GM03348 (cell line): ENCODE measurements around the gene TTC8.
"Not testable (repeated sequence)": the region's sequence is repeated elsewhere in the genome, so short reads cannot be mapped to it uniquely, and the experiment has no call there.

Source experiments
- DNase-seq: peaks from one replicate; pipeline ENCODE4 v3.0.0; 2012; ENCODE audit warnings: low spot score

The TTC8 gene

DNA sequence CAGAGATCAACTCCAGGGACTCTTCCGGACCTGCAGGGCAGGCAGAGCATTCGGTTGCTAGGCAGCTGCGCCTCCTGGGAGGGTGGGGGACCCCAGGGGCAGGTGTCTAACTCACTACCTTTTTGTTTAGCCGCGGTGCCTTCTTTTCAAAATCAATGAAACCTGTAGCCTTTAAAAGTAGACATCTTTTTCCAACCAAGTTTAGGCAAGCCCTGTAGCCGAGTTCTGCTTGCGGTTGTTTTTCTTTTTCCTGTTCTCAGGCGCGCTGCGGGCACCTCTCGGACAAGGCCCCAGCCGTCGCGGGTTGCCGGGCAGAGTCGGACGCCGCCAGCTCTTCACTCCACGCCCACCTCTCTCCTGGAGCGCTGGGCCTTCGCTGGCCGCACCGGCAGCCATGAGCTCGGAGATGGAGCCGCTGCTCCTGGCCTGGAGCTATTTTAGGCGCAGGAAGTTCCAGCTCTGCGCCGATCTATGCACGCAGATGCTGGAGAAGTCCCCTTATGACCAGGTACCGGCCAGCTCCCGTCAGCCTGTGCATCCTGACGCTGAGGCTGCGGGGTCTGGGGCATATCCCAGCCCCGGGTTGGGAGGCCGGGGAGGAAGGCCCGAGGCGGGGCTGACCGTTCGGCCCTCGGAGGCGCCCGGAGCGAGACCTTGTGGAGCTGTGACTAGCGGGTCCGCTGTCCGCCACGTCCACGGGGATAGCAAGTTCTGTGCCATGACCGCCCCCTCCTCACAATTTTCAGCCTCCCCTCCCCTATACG, at the start of gene TTC8:
TTC8 (plus strand) TSS at position 338 of the 764 bp plus-strand sequence; CDS start at position 395, 57 bp downstream.
- peak; percentile 95 for DNase-seq

DNA sequence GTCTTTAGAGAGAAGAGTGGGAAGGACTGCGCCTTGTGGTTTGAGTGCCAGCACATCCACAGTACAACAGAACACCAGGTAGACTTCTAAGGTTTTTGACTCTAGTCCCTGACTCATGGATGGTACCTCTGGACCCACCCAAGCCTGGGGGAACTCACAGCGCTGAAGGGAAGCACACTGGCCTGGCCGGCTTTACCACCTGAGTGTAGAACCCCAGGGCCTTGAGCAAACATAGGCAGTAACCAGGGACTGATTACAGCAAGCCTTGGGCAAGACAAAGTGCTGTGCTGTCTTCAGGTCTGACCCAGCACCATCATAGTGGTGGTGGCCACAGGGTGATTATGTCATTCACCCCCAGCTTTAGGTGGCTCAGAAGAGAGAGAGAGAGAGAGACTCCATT, 48.9 kb upstream of the TTC8 start:
- DNase-seq, result no peak

DNA sequence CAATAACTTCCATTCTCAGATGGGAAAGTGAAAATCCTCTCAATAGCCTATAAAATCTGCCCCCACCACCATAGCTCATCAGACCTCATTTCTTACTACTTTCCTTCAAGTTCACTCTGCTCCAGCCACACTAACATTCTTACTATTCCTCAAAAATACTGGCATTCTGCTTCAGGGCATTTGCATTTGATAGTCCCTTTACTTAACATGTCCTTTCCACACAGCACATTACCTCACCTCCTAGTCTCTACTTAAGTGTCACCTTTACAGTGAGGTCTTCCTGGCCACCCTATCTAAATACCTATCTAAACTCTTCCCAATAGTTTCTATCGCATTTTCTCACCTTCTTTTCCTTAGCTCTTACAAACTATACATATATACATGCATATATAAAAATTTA, 38.5 kb upstream of the TTC8 start:
- DNase-seq, result no peak

DNA sequence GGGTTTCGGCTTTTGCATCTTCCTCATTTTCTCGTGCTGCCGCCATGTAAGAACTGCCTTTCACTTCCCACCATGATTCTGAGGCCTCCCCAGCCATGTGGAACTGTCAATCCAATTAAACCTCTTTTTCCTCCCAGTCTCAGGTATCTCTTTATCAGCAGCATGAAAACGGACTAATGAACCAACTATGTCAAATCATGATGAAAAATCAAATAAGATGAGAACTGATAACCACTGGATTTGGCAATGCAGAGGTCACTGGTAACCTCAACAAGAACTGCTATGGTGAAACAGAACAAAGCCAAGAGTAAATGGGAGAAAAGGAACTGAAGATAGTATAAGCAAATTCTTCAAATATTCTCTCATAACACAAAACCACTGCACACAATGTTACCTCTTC, 37.7 kb upstream of the TTC8 start:
- DNase-seq, result no peak

DNA sequence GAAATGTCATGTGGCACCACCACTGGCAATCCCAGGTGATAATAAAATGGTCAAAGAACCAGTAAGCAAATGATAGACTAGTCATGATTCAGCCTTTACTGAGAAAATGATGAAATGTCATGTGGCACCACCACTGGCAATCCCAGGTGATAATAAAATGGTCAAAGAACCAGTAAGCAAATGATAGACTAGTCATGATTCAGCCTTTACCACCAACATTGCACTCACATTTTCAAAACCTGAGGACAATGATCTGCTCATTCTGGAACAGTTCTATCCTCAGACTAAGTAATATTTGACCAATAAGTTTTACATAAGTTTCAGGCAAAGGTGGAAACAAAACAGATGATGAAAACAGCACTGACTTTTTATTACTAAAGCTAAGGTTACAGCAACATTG, 34.9 kb upstream of the TTC8 start:
- not testable (repeated sequence) for DNase-seq

DNA sequence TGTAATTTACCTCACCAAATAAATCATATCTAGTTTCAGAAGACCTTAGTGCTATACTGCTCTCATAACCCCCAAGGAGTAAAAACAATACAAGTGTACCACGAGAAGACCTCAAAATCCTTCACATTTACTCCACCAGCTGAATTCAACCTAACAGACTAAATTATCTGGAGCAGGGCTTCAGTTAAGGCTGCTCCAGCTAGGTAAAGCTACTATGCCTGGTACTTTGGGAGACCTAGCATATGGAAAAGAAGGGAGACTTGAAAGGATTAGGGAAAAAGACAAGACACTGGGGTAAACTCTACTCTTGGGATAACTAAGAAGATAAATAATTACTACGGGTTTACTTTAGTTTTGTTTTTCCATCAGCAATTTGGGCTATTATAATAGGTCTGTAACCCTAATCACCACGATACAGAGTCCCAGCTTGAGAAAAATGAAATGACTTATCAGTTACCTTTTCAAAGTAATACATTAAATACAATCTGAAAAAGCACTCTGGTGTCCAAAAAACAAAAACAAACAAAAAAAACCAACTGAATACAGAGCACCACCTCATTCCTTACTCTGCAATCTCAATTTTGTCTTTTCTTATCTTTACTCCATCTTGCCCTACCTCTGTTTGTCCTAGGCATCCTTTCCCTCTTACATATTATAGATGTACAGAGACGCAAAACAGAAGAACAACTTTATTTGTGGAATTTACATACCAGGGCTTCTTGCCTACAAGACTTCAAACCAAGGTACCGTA, 33.8 kb upstream of the TTC8 start:
- DNase-seq, result no peak

DNA sequence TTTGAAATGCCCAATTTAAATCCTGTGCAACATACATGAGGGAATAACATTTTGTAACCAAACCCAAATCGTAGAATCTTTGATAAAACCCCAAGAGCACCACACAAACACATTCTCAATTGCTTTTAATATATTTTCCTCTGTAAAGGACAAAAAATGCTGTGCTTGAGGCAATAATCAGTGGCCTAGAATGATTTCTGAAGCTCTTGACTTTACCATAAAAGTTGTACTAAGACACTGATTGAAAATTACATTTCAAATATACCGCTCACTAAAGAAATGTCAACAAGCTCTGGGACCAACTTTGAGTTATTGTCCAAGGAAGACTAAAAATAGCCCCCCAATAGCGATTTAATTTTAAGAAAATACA, 33.2 kb upstream of the TTC8 start:
- no peak for DNase-seq

DNA sequence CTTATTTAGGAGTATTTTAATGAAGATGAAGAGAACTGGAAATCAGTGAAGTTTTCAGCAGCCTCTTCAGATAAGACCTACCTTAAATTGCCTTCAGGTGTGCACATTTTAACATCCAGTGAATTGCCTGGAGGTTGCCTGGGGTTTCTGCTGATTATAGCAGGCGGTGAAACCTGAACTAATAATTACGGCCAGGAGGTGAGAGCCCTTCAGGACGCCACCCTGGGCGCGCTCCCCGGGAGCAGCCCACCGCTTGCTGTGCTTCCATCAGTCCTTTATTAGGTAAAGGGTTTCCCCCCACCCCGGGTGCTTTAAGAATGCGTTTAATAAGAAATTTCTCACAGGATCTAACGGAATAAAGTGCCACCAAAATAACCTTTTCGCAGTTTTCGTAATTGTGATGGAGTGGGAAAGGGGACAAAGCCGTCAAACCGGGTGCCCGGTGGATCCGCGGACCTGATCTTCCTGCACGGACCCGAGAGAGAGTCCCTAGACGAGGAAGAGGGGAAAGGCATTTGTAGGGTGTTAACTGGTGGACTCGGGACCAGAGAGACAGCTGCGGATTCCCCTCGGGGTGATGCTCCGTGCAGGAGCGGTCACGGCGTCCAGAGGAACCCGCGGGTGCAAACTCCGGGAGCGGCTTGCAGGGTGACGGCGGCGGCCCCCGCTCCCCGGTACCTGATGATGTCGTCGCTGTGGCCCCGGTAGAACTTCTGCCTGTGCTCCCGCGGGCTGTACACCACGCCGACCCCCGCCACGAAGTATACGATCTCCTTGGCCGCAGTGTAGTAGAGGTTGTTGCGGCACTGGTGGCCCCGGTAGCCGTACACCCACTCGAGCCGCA, 32.6 kb upstream of the TTC8 start:
- DNase-seq, result peak; percentile 1

DNA sequence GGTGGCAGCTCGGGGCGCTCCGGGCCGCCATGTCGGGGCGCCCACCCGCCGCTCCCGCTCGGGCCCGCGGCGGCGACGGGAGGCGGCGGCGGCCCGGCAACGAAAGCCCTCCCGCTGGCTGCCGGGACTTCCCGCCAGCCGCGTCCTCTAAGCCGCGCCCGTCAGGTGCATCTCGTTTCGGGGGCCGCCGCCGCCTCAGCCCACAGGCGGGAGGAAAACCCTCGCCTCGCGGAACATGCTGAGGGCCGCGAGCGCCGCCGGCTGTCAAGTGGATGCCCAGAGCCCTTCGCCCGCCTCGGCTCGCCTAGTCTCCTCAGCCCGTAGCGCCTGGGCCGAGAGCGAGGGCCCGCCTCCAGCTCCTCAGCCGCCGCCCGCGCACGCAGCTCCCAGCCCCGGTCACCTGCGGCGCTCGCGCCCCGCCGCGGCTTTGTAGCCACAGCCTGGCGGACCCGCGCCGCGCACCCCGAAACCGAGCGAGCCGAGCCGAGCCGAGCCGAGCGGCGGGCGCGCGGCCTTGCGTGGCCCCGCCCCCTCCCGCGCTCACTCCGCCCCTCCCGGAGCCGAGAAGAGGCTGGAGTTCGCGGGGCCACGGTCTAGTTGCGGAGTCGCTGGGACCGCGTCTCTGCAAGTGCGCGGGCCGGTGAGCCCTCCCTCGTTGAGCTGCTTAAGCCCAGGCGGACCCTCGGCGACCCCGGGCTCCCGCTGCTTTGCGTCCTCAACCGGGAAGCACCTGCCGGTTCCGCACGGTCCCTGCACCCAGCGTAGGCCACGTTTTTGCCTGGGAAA, 31.8 kb upstream of the TTC8 start, which contains the start of gene EML5:
EML5 (minus strand) TSS at position 481 of the 786 bp plus-strand sequence; CDS start at position 31, 450 bp downstream.
- peak; percentile 79 for DNase-seq

DNA sequence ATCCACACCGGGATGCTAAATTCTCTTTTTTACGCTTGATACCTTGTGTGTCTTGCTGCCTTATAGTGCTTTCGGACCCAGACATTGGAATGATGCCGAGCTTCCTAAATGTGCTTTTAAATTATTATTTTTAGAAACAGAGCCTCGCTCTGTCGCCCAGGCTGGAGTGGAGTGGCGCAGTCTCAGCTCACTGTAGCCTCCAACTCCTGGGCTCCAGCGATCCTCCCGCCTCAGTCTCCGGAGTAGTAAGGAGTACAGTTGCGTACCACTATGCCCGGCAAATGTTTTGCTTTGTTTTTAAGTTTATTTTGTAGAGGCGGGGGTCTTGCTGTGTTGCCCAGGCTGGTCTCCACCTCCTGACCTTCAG, 31.2 kb upstream of the TTC8 start:
- no peak for DNase-seq

DNA sequence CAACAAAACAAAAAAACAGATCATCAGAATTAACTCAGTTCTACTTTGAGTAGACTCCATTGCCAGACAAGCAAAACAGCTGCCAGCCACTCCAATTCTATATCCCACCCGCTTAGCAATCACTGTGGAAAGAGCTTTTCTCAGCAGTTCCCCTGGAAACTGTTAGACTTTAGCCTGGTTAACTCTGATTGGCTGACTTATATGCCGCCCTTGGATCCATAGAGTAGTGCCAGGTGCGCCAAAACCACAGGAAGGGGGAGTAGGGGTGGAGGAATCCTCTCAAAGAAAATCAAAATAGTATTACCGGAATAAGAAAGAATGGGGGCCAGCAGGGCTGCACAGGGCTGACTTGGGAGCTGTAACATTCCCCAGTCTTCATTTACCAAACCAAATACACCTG, 26.3 kb upstream of the TTC8 start:
- DNase-seq, result no peak

DNA sequence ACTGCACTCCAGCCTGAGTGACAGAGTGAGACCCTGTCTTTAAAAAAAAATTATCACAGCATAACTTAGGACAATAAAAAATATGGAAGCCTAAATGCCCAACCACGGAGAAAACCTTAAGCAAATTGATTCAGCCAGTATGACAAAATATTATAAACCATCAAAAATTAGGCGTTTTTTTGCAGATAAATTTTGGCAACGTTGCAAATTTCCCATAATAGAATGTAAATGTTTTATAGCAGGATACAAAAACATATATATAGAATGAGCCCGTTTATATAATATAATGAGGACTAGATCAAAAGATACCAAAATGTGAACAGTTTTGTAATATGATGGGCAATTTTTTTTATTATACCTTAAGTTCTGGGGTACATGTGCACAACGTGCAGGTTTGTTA, 24.9 kb upstream of the TTC8 start:
- no peak for DNase-seq

DNA sequence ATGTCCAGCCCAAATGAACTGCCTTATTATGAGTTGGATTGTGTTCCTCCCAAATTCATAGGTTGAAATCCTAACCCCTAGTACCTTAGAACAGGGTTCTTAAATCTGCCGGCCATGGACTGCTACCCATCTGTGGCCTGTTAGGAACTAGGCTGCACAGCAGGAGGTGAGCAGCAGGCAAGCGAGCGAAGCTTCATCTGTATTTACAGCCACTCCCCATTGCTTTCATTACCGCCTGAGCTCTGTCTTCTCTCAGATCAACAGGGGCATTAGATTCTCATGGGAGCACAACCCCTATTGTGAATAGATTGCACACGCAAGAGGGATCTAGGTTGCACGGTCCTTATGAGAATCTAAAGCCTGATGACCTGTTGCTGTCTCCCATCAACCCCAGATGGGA, 21.9 kb upstream of the TTC8 start:
- no peak for DNase-seq

DNA sequence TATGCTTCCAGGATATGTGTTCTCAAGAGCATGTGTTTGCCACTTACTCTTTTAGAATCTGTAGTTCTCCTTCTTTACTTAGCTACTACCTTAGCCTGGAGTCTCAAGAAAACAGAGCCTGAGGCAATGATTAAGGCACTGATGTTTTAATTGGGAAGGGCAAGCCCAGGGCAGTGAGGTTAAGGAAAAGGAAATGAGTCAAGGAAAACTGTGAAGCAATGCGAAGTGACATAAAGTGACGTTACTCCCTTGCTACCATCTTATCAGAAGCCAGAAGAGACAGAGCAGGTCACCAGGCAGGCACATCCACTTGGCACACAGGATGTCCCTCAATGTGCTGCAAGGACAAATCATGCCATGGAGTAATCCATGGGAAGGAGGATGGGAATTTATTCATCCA, 20.4 kb upstream of the TTC8 start:
- no peak for DNase-seq

DNA sequence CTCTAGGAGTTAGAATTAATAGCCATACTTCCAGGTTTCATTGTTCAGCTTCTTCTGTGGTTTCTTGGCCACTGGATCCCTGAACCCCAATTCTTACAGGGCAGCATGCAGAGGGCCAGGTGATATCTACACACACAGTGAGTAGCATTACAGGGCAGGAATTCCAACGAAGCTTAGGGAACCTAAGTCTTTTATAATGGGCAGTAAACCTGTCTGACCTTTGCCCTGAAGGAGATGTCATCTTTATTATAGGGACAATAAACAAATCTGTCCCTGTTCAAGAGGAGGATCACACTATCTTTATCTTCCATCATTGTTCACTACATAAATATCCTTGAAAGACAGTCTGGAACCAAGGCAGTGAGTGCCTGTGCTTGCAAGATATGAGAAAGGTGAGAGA, 20.0 kb upstream of the TTC8 start:
- no peak for DNase-seq

DNA sequence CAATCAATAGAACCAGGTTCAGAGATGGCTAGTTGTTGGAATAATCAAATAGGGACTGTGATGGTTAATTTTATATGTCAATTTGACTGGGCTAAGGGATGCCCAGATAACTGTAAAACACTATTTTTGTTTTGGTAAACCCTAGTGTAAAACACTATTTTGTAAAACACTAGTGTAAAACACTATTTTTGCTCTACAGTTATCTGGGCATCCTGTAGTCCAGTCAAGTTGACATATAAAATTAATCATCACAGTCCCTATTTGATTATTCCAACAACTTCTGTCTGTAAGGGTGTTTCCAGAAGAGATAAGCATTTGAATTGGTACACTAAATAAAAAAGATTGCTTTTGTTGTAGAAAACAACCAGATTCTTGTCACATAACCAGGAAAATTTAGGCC, 16.1 kb upstream of the TTC8 start:
- DNase-seq, result no peak

DNA sequence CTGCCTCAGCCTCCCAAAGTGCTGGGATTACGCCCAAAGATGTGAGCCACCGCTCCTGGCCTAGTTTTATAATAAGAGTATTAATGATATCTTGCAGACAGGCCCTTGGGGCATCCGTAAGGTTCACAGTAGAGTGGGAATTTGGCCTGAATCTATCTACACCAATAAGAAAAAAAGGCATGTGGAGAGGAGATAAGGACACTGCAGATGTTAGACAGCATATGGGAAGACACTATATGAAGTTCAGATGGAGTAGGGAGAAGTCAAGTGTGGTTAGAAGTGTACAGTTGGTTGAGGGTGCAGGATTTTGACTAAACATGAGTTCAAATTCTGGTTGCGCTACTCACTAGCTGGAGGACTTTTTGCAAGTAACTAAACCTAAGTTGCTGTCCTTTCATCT, 8.5 kb upstream of the TTC8 start:
- DNase-seq, result no peak

DNA sequence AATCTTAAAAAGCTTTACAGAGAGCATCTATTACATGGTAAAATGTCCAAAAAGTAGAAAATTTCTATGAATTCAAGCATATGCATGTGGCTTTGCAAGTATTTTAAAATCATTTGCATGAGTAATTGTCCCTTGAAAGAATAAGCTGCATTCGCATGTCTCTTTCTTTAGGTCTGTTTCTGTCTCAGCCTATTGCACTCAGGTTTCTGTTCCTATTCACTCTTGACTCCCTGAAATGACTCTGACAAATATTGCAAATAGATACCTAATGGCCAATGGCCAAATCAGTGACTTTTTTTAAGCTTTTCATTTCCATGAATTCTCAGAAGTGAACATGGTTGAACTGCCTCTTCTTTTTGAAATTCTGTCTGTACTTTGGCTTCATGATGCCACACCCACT, 6.4 kb upstream of the TTC8 start:
- DNase-seq, result no peak

DNA sequence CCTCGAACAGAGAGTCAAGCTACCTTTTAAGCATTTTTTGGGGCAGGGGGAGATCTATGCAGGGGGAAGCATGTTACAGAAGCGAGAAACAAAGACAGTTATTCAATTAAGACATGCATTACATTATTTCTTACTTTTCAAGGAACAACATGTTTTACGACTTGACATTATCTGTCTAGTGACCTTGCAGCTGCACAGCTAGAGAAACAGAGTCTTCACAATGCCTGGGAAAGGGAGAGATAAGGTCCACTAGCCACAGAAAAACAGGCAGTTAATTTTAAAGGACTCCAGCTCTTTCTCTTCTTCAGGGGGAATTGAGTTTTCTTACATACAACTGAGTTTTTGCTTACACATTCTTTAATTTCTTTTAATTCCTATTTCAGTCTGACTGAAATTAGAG, 4.8 kb upstream of the TTC8 start:
- not testable (repeated sequence) for DNase-seq

DNA sequence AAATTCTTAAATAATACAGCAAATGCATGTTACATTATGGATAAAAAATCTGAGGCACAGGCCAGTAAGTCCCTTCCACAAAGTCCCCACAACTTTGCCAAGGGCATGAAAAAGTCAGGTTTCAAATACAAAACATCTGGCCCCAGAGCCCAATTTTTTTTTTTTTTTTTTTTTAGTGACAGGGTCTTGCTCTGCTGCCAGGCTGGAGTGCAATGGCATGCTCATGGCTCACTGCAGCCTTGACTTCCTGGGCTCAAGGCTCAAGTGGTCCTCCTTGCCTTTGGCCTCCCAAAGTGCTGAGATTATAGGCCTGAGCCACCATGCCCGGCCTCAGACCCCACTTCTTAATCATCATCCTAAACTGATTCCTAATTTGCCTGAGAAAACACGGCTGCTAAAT, 3.1 kb upstream of the TTC8 start:
- no peak for DNase-seq

DNA sequence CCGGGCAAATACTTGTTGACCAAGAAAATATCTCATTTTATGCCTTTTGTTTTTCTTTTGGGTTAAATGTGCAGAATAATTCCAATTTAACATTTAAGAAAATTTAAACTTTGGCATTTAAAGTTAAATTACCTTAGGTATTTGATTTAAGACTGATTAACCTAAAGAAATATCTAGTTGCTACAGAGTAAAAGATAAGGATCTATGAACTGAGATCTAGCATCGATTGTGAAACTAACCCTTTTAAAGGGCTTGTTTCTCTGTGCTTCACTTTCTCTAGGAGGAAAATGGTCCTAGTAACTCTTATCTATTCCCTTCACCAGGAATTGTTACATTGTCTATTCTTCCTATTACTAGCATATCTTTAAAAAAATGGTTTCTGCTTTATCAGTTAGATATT, 2.6 kb upstream of the TTC8 start:
- DNase-seq, result no peak

DNA sequence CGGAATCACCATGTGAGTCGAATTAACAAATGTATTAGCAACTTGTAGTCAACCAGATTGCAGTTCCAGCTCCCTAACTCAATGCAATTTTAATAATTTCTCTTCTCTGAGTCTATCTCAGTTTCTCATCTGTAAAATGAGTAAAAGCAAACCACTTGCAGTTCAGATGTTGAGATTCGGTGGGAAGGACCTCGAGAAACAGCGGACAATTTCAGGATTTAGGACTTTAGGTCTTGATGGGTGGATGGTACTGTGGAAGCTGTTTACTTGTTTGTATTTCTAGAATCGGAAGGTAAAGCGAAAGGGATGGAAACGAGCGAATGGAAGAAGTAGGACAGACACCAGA, 510 bp upstream of the TTC8 start:
- no peak for DNase-seq
